Activated naive CD4-positive, alpha-beta T cell (primary cell): ENCODE data around the gene KLHL24.
"Not testable (repeated sequence)": the region's sequence is repeated elsewhere in the genome, so short reads cannot be mapped to it uniquely, and the experiment has no call there.

Source experiments
- DNase-seq, 4 experiments: peaks; one replicate each; lab custom pipeline; 2025; lab: John Stamatoyannopoulos, UW

The KLHL24 gene

DNA sequence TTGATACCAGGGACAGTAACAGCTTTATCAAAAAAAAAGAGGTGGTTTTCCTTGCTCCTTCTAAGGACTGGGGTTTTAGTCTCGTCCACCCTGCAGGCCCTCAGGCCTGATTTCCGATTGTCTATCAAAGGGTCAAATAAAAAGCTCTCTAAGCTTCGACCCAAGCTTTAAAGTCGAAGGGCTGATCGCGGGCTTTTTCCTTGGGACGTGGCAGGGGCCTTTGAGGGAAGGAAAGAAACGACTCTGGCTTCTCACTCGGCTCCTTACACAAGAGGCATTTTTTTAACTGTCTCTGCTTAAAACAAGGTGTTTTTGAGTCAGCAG is 354 bp upstream of the KLHL24 start:
- no peak for DNase-seq

DNA sequence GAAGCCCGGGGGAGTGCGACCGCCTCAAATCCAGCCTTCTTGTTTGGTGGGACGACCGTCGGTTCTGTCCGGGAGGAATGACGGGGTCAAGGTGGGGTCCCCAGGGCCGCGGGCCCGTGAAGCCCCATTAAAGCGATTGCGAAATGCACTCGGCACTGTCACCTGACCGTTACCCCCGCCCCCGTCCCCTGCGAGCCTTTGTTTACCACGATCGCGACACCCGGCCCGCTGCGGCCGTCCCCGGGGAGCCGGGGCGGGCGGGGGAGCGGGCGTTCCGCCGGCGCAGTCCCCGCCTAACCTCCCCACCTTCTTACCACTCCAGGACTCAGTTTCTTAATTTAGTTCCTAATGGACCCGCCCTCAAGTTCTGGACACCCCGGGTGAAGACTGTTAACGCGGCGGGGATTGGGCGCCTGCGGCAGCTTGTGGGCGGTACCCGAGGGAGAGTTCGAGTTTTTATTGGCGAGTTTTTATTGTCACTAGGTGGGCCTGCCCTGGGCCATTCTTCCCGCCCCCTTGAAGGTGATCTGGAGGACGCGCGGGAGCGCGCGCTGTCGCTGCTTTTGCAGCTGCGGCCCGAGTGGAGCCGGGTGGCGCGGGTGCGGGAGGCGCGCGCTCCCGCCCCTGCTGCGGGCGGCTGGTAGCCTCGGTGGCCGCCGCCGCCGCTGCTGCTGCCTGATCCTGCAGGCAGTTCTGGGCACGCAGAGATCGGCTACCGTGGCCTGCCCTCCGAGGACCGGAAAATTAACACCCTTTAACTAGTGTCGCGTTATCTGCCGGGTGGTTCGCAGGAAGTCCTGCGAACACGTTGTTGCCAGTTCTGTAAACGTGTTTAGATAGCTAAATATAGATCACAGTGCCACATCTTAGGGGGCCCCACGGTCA is 1.0 kb downstream of the KLHL24 start:
- DNase-seq = peak; percentile 68 to 86 (median 76)

DNA sequence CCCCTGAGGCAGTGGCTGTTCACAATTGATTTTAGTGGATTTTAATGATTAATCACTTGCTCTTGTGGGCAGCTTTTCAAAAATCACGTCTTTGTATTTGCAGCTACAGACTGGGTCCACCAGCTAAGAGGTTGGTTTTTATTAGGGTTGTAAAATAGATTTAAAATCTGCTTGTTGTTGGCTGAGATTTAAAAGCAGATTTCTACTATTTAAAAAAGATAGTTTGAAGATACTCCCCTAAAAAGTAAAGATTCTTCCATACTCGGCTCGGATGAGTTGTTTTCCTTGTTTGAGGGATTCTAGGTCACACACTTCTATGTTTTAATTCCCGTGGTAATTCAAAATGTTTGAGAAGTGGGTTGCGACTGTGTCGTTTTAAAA is 1.7 kb downstream of the KLHL24 start:
- DNase-seq = no peak

DNA sequence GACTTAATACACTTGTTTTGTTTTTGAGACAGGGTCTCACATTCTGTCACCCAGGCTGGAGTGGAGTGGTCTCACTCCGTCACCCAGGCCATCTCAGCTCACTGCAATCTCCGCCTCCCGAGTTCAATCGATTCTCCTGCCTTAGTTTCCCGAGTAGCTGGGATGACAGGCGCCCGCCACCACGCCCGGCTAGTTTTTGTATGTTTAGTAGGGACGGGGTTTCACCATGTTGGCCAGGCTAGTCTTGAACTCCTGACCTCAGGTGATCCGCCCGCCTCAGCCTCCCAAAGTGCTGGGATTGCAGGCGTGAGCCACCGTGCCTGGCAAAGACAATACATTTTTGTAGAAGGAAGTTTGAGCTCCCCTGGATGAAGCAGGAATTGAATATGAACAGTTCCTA is 2.2 kb downstream of the KLHL24 start:
- DNase-seq = not testable (repeated sequence)

DNA sequence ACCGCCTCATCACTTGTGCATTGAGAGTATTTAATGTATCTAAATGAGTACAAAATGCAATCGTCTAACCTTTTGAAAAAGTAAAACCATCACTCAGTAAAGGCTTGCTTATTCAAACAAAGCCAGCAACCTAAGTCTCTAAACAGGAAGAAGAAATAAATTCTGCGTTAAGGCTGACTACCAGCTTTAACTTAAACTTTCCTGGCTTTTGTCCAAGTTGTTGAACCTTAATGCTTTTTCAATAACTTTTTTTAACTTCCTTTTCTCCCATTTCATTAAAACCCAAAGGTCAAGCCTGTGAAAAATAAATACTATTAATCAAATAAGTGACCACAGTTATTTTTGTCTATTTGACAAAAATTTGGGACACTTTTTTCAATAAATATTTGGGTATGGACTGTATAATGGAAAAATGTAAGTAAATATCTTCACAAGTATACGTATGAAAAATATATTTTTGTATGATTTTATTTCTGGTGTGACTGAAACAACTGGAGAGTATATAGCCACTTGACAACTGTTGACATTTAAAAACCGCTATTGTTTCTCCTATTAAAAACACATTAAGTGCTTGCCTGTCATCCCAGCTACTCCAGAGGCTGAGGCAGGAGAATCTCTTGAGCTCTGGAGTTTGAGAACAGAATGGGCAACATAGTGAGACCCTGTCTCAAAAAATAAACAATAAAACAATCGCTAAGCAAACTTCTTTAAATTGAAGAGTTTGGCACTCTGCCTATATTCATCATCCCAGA is 2.9 kb downstream of the KLHL24 start:
- no peak for DNase-seq

DNA sequence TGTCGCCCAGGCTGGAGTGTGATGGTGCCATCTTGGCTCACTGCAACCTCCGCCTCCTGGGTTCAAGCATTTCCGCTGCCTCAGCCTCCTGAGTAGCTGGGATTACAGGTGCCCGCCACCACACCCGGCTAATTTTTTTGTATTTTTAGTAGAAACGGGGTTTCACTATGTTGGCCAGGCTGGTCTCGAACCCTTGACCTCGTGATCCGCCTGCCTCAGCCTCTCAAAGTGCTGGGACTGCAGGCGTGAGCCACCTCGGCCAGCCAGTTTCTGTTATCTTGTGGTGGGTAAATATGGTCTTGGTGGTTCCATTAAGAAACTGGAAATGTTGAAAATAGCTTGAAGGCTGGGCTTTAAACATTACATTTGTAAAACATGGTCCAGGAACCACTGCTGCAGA is 5.2 kb downstream of the KLHL24 start:
- DNase-seq = not testable (repeated sequence)

DNA sequence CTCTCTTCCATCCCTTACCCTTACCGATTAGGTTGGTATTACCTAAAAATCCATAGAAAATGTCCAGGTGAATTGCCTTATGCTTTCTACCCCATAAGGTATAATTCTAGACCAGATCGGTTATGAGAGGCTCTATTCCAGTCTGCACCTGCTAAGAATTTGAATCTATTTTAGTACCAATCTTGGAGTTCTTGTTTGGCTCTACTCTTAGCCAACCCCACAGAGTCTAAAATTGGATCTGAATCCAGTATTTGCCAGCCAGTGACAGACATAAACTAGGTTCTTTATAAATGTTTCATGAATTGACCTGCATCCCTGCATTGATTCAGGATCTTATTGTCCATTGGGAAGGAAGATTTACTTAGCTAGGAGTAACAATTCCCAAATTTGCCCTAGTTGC is 6.5 kb downstream of the KLHL24 start:
- no peak for DNase-seq

DNA sequence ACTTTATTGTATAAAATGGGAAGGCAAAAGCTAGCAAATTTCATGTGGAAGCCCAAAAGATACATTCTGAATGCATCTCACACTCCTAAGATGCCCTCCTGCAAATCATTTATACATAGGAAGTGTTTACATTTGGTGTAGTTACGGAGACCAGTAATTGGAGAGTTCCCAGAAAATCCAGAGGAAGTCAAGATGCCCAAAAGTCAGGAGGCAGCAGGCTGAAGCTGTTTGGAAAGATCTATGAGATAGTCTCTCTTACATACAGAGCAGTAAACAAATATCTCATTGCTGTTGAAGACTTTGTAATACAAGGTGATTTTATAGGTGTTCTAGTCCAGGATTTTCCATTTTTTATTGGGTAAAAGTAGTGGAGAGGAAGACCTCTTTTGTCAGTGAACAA is 8.8 kb downstream of the KLHL24 start:
- no peak for DNase-seq

DNA sequence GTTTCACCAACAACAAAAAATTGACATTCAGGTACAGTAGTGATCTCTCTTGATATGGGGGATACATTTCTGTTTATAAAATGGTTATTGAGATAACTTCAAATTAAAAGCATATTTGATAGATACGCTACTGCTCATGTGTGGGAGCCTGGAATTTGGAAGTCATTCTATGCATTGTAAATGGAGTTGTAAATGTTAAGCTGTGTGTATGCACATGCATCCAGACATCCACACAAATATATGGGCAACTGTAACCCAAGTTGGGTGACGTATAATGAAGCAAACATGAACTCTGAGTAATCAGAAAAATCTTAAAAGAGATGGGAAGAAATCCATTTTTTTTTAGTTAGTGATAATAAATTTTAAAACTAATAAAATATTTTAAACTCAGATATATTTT is 9.8 kb downstream of the KLHL24 start:
- DNase-seq = no peak

DNA sequence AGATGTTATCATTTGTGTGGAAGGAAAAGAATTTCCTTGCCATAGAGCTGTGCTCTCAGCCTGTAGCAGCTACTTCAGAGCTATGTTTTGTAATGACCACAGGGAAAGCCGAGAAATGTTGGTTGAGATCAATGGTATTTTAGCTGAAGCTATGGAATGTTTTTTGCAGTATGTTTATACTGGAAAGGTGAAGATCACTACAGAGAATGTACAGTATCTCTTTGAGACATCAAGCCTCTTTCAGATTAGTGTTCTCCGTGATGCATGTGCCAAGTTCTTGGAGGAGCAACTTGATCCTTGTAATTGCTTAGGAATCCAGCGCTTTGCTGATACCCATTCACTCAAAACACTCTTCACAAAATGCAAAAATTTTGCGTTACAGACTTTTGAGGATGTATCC is 15.1 kb downstream of the KLHL24 start:
- no peak for DNase-seq

DNA sequence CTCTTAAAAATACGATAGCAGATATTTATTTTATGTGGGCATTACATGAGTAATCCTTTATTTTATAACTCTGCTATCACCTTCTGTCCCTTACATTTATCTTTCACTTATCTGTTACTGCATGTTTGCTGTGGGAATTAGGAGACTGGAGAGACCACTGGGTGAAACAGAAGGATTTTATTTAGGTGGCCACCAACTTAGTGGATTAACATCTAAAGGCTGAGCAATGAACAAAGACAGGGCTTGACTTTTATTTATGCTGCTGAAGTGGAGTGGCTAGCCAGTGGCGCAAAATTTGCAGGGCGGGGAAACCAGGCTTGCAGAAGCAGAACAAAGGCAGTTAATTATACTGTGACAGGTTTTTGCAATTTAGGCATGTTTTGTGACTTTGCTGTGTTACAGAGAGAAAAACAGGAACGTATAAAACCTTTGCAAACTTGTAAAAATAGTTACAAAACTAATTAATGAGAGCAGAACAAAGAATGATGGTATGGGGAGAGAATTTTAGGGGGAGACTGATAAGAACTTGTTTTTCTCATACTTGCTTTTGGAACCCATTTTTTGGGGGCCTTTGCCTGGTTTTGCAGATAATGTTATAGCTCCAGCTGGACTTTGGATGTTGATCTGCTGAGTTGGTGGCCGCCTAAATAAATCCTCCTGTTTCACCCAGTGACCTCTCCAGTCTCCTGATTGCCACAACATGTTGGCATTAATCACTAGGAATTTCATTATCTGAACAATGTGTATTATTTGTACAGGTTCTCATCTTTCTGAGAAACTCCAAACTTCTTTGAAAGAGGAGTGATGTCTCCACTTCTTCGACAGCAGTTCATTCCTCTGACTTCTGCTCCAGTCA is 18.0 kb downstream of the KLHL24 start:
- no peak for DNase-seq

DNA sequence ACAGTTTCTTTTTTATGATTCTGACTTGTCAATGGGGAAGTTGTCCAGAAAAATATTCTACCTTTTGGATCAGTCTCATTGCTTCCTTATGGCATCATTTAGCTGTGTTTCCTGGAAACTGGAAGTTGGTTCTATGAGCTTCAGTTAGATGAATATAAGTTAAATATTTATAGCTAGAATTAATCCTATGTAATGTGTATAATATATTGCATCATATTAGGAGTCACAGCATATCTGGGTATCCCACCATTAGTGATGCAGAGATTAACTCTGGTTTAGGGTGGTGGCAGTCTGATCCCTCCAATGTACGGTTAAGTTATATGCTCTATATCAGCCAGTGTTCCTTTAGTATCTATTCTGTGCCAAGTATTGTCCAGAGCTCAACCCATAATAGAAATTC is 19.3 kb downstream of the KLHL24 start:
- no peak for DNase-seq

DNA sequence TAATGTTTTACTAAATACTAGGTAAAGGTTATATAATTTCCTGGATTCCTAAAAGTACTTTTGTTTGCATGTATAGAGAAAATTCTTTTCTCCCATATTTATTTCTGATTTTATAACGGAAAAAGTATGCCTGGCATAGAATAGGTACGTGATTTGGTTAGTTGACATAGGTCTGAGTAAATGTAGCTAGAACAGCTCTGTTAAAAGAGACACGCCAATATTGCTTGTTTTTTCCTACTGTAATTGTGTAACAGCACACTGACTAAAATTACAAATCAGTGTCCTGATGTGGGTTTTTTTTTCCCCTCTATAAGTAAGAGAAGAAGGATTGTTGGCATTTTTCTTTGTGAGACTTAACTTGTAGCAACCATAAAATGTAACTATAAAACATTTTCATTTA is 26.7 kb downstream of the KLHL24 start:
- no peak for DNase-seq

DNA sequence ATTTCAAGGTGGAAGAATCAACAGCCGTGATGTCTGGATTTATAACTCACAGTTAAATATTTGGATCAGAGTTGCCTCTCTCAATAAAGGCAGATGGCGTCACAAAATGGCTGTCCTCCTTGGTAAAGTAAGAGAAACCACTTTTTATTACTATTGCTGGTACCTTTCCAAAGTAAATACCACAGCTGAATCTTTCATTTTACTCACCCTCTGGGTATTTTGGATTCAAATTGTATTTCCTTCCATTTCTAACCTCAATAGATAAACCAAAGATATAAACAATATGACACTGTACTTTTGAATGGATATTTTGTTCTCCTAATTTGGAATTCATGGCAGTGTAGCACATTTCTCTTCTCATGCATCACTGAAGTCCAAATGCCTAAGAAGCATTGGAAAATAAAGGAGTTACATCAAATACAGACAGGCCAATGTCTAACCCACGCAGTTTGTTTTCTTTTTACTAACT is 29.5 kb downstream of the KLHL24 start:
- DNase-seq = no peak

DNA sequence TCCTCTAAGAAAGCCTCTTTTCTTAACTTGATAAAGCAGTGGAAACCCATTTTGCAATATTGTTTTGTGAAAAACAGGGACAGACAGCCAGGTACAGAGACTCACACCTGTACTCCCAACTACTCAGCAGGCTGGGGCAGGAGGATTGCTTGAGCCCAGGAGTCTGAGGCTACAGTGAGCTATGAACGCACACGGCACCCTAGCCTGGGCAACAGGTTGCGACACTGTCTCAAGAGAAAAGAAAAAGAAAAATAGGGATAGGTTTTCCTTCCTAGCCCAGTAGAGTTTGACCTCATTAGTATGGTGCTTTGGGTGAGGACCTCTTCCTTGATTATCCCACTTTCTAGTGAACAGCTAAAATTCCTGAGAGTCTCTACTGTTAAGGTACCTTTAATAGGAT is 44.6 kb downstream of the KLHL24 start:
- no peak for DNase-seq

DNA sequence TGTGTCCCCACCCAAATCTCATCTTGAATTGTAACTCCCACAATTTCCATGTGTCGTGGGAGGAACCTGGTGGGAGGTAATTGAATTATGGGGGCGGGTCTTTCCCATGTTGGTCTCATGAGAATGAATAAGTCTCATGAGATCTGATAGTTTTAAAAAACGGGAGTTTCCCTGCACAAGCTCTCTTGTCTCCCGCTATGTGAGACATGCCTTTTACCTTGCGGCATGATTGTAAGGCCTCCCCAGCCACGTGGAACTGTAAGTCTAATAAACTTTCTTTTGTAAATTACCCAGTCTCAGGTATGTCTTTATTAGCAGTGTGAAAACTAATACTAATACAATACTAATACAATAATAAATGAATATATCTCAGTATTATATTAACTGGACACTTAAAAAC is 52.3 kb downstream of the KLHL24 start:
- DNase-seq = no peak

DNA sequence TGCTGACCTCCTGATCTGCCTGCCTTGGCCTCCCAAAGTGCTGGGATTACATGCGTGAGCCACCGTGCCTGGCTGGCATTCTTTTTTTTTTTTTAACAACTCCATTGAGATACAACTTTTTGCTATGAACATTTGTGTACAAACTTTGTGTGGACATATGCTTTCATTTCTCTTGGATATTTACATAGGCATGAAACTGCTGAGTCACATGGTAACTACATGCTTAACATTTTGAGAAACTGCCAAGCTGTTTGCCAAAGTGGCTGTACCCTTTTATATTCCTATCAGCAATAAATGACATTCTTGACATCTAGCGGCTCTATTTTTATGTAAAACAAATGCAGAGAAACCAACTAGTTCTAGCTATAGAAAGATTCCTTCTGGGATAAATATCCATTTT is 53.5 kb downstream of the KLHL24 start:
- no peak for DNase-seq

DNA sequence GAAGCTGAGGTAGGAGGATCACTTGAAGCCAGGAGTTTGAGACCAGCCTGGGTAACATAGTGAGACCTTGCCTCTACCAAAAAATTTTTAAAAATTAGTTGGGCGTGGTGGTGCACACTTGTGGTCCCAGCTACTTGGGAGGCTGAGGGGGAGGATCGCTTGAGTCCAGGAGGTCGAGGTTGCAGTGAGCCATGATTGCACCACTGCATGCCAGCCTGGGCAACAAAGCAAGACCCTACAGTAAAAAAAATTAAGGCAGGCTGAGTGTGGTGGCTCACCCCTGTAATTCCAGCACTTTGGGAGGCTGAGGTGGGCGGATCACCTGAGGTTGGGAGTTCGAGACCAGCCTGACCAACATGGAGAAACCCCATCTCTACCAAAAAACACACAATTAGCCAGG is 54.2 kb downstream of the KLHL24 start:
- DNase-seq = not testable (repeated sequence)

DNA sequence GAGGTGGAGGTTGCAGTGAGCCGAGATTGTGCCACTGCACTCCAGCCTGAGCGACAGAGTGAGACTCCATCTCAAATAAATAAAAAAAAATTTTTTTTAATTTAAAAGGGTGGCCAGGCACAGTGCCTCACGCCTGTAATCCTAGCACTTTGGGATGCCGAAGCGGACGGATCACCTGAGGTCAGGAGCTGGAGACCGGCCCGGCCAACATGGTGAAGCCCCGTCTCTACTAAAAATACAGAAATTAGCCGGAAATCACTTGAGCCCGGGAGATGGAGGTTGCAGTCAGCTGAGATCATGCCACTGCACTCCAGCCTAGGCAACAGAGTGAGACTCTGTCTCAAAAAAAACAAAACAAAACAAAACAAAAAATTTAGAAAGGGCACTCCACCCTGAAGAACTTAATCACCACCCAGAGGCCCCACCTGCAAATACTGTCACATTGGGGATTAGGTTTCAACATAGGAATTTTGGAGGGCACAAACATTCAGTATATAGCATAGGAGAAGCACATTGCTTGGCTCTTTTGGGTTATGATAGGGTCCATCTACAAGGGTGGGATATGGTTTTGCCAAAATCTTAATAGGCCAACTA is 55.1 kb downstream of the KLHL24 start:
- no peak for DNase-seq

DNA sequence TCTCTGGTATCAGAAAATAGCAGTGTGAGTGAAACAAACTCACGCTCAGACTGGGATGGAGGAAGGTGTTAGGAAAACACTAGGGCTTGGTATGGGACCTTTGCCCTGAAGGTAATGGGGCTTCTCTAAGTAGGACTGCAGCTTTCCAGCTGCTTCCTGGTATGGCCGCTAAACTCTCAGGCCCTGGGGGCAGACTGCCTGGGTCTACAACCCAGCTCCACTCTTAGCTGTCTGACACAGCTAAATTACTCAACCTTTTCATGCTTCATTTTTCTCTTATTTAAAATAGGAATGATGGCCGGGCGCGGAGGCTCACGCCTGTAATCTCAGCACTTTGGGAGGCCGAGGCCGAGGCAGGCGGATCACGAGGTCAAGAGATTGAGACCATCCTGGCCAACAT is 57.0 kb downstream of the KLHL24 start:
- no peak for DNase-seq

DNA sequence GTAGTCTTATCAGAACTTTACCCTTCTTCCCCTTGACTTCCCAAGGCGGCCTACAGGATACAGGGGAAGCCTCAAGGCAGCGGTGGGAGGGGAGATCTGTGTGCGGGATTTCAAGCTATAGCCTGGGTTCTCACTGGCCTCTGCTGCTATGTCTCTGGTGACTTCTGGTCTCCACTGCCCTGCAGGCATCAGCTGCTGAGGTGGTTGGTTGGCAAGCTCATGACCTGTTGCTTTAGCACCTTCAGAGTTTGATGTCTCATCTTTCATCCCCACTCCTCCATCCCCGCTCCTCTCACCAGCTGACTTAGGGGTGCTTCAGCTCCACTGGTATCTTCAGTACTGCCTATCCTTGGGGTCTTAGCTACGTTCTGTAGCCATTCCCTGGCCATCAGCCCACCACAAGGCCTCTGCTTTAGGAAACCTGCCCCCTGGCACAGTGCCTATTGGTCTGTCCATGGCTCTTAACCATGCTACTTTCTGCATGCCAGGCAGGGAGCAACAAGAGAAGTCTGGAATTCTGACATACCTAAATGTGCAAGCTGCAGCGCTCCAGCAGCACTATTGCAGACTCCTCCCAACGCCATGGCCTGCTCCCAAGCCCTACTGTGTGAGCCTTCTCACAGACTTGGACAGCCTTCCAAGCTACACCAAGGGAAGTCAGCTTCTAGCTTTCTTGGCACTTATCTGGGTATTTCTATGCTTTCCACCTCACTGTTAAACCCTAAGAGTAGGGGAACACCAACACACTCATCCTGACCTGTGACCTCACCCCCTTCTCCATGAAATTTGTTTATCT is 60.3 kb downstream of the KLHL24 start:
- no peak for DNase-seq
